Vagina (tissue), 2 donors: ENCODE data around the gene PBX4.

Source experiments
- CTCF ChIP-seq, 3 experiments: fragments of 450-650 bp in 2 of 3; fragments of 200-600 bp in 1 of 3; sonication (generic) in 1 of 3; IDR thresholded peaks; one replicate each; pipeline ENCODE4 v1.5.1; 2017 to 2019; ENCODE audit warnings: antibody characterized with exemption in 3 of 3, mild to moderate bottlenecking in 2 of 3, moderate library complexity in 2 of 3
- POLR2AphosphoS5 ChIP-seq, 2 donors: sonication (generic); formaldehyde crosslinking; IDR thresholded peaks; one replicate each; pipeline ENCODE4 v1.9.0; 2017; ENCODE audit warnings: antibody characterized with exemption in 2 of 2, mild to moderate bottlenecking in 2 of 2, low read depth in 1 of 2; ENCODE audit not compliant: insufficient read depth in 1 of 2

DNA sequence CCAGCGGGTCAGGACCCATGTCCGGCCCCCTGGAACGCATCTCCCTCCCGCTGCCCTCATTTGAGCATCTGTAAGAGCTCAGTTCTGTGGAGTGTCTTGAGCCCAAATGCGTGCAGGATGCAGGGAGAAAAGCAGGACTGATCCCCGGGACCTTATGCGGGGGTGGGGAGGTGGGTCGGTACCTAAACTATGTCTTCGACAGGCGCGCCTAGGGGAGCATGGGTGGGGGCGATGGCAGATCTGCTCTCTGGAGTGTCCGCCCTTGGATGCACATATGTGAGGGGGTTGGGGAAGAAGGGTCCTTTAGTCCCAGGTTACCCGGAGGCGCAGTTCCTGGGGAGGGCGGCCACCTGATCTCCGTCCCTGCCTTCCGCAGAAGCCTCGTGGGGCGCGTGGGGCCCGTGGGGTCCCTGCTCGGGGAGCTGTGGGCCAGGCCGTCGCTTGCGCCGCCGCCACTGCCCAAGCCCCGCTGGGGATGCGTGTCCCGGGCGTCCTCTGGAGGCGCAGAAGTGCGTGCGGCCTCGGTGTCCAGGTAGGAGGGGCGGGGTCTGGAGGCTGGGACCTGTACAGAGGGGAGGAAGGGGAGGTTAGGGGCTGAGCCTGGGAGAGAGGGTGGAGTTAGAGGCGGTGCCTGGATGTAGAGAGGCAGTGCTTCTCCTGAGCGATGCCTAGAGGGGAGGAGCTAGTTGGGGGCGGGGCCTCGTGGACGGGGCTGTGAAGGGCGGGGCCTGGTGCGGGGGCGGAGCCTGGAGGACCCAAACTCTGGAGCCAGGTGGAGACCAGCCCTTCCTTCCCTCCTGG lies 77.6 kb downstream of the PBX4 start:
- no peak for TF ChIP-seq CTCF (IDR thresholded peaks at IDR 0.05)
- no peak for TF ChIP-seq POLR2AphosphoS5 (IDR thresholded peaks at IDR 0.05; ENCODE audit: insufficient read depth in 1 of 2, low read depth in 1 of 2)
